Astrocyte of the spinal cord (primary cell): ENCODE measurements around the gene ZFAND3.

Experiments used
- DNase-seq: peaks from one replicate; pipeline ENCODE4 v3.0.0; 2011; ENCODE audit warnings: low read depth, low spot score
- H3K4me3 ChIP-seq: 2 replicates; pipeline ENCODE4 v1.5.1; 2011; ENCODE audit warnings: low read depth, mild to moderate bottlenecking, low read length, moderate library complexity
- CTCF ChIP-seq: IDR thresholded peaks from 2 replicates; pipeline ENCODE4 v1.5.1; 2012; ENCODE audit warnings: low read depth, mild to moderate bottlenecking, low read length, inconsistent platforms
- in situ Hi-C: cut with HindIII; loops from 2 replicates; pipeline ENCODE4 v1.10.0; 2017; ENCODE audit warnings: low sequenced_read_pairs

ZFAND3 gene

GRCh38 chr6:38141716-38142115 is 322.2 kb downstream of the ZFAND3 start:
- DNase-seq, result no peak
- in situ Hi-C loops, result no loop called here
- H3K4me3 ChIP-seq, result no peak overlapping the region
- TF ChIP-seq CTCF, result no peak

- in situ Hi-C loops, result no loop called here
- H3K4me3 ChIP-seq, result no peak overlapping the region
- no peak for DNase-seq
- TF ChIP-seq CTCF, result no peak
These were observed 322.8 kb downstream of the ZFAND3 start for GRCh38 chr6:38142178-38142902.

GRCh38 chr6:38143191-38144150 is 323.9 kb downstream of the ZFAND3 start:
- DNase-seq, result no peak
- no peak overlapping the region for H3K4me3 ChIP-seq
- TF ChIP-seq CTCF, result no peak
- in situ Hi-C loops, result no loop called here

GRCh38 chr6:38144365-38144945 is 324.9 kb downstream of the ZFAND3 start:
- in situ Hi-C loops, result no loop called here
- DNase-seq, result no peak
- TF ChIP-seq CTCF, result no peak
- H3K4me3 ChIP-seq, result no peak overlapping the region

GRCh38 chr6:38146021-38146733 is 326.6 kb downstream of the ZFAND3 start:
- no peak for TF ChIP-seq CTCF
- no peak overlapping the region for H3K4me3 ChIP-seq
- in situ Hi-C loops, result no loop called here
- DNase-seq, result no peak

- no peak for TF ChIP-seq CTCF
- DNase-seq, result no peak
- no peak overlapping the region for H3K4me3 ChIP-seq
- in situ Hi-C loops, result no loop called here
These were observed 327.2 kb downstream of the ZFAND3 start for GRCh38 chr6:38146734-38147027.
